Transverse colon (tissue), 4 donors: ENCODE measurements around the gene TEX44. TPM values are rescaled to one million over a fixed set of nuclear protein-coding genes. Genes with fewer than 3 reads are reported as not detected.

Experiments
- DNase-seq: peaks from one replicate; pipeline ENCODE4 v3.0.0-alpha.2; 2019
- H3K27ac ChIP-seq, 4 donors: fragments of 200-600 bp; sonication (generic); 2 replicates each; pipeline ENCODE4 v1.5.1; 2016 to 2018; ENCODE audit warnings: inconsistent platforms in 4 of 4
- H3K27me3 ChIP-seq: fragments of 200-600 bp; sonication (generic); 2 replicates; pipeline ENCODE4 v1.5.1; 2017; ENCODE audit warnings: inconsistent platforms
- H3K36me3 ChIP-seq, 4 donors: fragments of 200-600 bp; sonication (generic); 2 replicates each; pipeline ENCODE4 v1.5.1; 2017 to 2019; ENCODE audit warnings: inconsistent platforms in 4 of 4
- H3K4me1 ChIP-seq, 4 donors: fragments of 200-600 bp; sonication (generic); 2 replicates each; pipeline ENCODE4 v1.5.1; 2017 to 2020; ENCODE audit warnings: inconsistent platforms in 4 of 4
- H3K4me3 ChIP-seq, 4 donors: fragments of 200-600 bp; sonication (generic); 1 replicate in 1 of 4; 2 replicates in 3 of 4; pipeline versions ENCODE4 v1.5.1 to v1.6.1; 2017 to 2019; ENCODE audit warnings: inconsistent platforms in 4 of 4
- H3K9me3 ChIP-seq, 2 donors: fragments of 200-600 bp; sonication (generic); 2 replicates each; pipeline ENCODE4 v1.5.1; 2017 to 2019; ENCODE audit warnings: inconsistent platforms in 2 of 2
- CTCF ChIP-seq, 5 experiments: fragments of 200-600 bp in 3 of 5; fragments of 450-650 bp in 2 of 5; sonication (generic) in 3 of 5; IDR thresholded peaks; 1 replicate in 2 of 5; 2 replicates in 3 of 5; pipeline ENCODE4 v1.5.1; 2016 to 2017; ENCODE audit warnings: antibody characterized with exemption in 5 of 5, inconsistent platforms in 3 of 5, mild to moderate bottlenecking in 2 of 5, moderate library complexity in 1 of 5
- EP300 ChIP-seq: sonication (generic); formaldehyde crosslinking; IDR thresholded peaks from one replicate; pipeline ENCODE4 v1.6.1; 2017; ENCODE audit warnings: antibody characterized with exemption, low read depth
- POLR2A ChIP-seq: fragments of 450-650 bp; IDR thresholded peaks from one replicate; pipeline ENCODE4 v1.6.1; 2016; ENCODE audit warnings: antibody characterized with exemption, mild to moderate bottlenecking, moderate library complexity
- POLR2AphosphoS5 ChIP-seq, 3 donors: sonication (generic); formaldehyde crosslinking; IDR thresholded peaks; one replicate each; pipeline ENCODE4 v1.6.1; 2016; ENCODE audit warnings: antibody characterized with exemption in 3 of 3
- WGBS, 2 donors: methylation state at CpG; one replicate each; pipeline ENCODE4 v1.1.5; 2018; ENCODE audit warnings: low coverage in 1 of 2; 5-methylcytosine and 5-hydroxymethylcytosine counted together
- in situ Hi-C, 4 donors: fragments of 200-750 bp; cut with MboI; loops; one replicate each; pipeline versions ENCODE4 v1.15.0 to v1.15.1; 2017; ENCODE audit warnings: low sequenced_read_pairs in 3 of 4, low pct_ligation_motif_present in 1 of 4, low pct_unique_long_range_greater_than_20kb in 1 of 4
- intact Hi-C: fragments of 100-400 bp; cut with DNase I; formaldehyde crosslinking; loops from one replicate; pipeline ENCODE4 v1.15.1; 2023; ENCODE audit warnings: low total_unique reads
- total RNA-seq, 4 donors: library from RNA; depleted of rRNA; stranded (reverse); fragments of >200 nt; gene quantifications; one replicate each; pipeline ENCODE4 v1.1.0, GENCODE V29; 2016

Gene TEX44
- total RNA-seq, 4 donors from 2014 or later, result not detected

GRCh38 chr2:231563378-231563961, 29.2 kb upstream of the TEX44 start:
- intact Hi-C loops, result no loop called here
- peak; percentile 38 for DNase-seq
- TF ChIP-seq CTCF (IDR thresholded peaks at IDR 0.05), result peak; percentile 47 to 67 (median 61)
- TF ChIP-seq POLR2AphosphoS5 (IDR thresholded peaks at IDR 0.05), result no peak
- H3K27ac ChIP-seq, result no peak overlapping the region
- H3K36me3 ChIP-seq, result no peaks in the 10 kb centered on the region
- H3K4me1 ChIP-seq, result no peaks in the 10 kb centered on the region
- 13 to 38% methylated on average over 1 to 3 of the region's 3 CpGs for WGBS, 2 donors
- H3K9me3 ChIP-seq, result no peaks in the 10 kb centered on the region
- no peaks in the 10 kb centered on the region for H3K27me3 ChIP-seq
- H3K4me3 ChIP-seq, result no peak overlapping the region
- in situ Hi-C loops, result no loop called here

- H3K27ac ChIP-seq, result no peak overlapping the region
- H3K9me3 ChIP-seq, result no peaks in the 10 kb centered on the region
- no peak for DNase-seq
- H3K4me1 ChIP-seq, result no peaks in the 10 kb centered on the region
- in situ Hi-C loops (no loop called here), intact Hi-C loops (no loop called here)
- H3K27me3 ChIP-seq, result no peaks in the 10 kb centered on the region
- H3K4me3 ChIP-seq, result no peak overlapping the region
- WGBS, 2 donors, result 72 to 100% methylated on average over 2 to 4 of the region's 4 CpGs
- TF ChIP-seq POLR2A, result no peak
- no peak for TF ChIP-seq POLR2AphosphoS5 (IDR thresholded peaks at IDR 0.05)
- TF ChIP-seq CTCF (IDR thresholded peaks at IDR 0.05), result no peak
- no peak for TF ChIP-seq EP300
- H3K36me3 ChIP-seq, result no peaks in the 10 kb centered on the region
Measured at GRCh38 chr2:231565887-231566594, 26.6 kb upstream of the TEX44 start.

- TF ChIP-seq POLR2A, result no peak
- TF ChIP-seq CTCF (IDR thresholded peaks at IDR 0.05), result no peak
- no peak for TF ChIP-seq EP300
- TF ChIP-seq POLR2AphosphoS5 (IDR thresholded peaks at IDR 0.05), result no peak
- DNase-seq, result no peak
- in situ Hi-C loops (no loop called here), intact Hi-C loops (no loop called here)
- no peaks in the 10 kb centered on the region for H3K36me3 ChIP-seq
- no peak overlapping the region for H3K27ac ChIP-seq
- WGBS, 2 donors, result 86 to 93% methylated on average over 3 of the region's 3 CpGs
- no peaks in the 10 kb centered on the region for H3K4me1 ChIP-seq
- no peaks in the 10 kb centered on the region for H3K27me3 ChIP-seq
- H3K4me3 ChIP-seq, result no peak overlapping the region
- no peaks in the 10 kb centered on the region for H3K9me3 ChIP-seq
Measured at GRCh38 chr2:231567159-231567558, 25.5 kb upstream of the TEX44 start.

- H3K36me3 ChIP-seq, result no peaks in the 10 kb centered on the region
- H3K4me1 ChIP-seq, result no peaks in the 10 kb centered on the region
- in situ Hi-C loops, result no loop called here
- no peak overlapping the region for H3K27ac ChIP-seq
- no peak for DNase-seq
- no peaks in the 10 kb centered on the region for H3K27me3 ChIP-seq
- intact Hi-C loops, result no loop called here
- no peaks in the 10 kb centered on the region for H3K9me3 ChIP-seq
- no peak overlapping the region for H3K4me3 ChIP-seq
- WGBS, 2 donors, result 76% methylated on average over 6 of the region's 6 CpGs; no CpG with 5 or more reads in 1 of the 2 donors
- TF ChIP-seq EP300 (no peak), POLR2AphosphoS5 (IDR thresholded peaks at IDR 0.05) (no peak), POLR2A (no peak), CTCF (IDR thresholded peaks at IDR 0.05) (no peak)
Measured at GRCh38 chr2:231568098-231568784, 24.4 kb upstream of the TEX44 start.
